ENCODE results near the gene CADPS.

GRCh38 chr3:62605413-62606068 lies 269.7 kb downstream of the CADPS start:
- TF ChIP-seq POLR2A (IDR thresholded peaks at IDR 0.05): no peak
- TF ChIP-seq CTCF (IDR thresholded peaks at IDR 0.05): no peak
